Endothelial cell of umbilical vein (primary cell): Measurements from ENCODE around the gene NPAS1. TPM values are rescaled to one million over a fixed set of nuclear protein-coding genes. Genes with fewer than 3 reads are reported as not detected.

Experiments used
- BruUV-seq: library from RNA; stranded (reverse); fragments of 400-500 nt; replicated peaks from 2 replicates; lab custom pipeline; 2021; lab: Mats Ljungman, UMichigan
- CTCF ChIA-PET: fragments of 300-600, 350-600 bp; sonication (Branson Sonifier 250); formaldehyde crosslinking; loops from one replicate; lab custom pipeline; 2021; ENCODE audit warnings: antibody characterized with exemption, inconsistent platforms; lab: Charles Lee
- POLR2A ChIA-PET: fragments of 300-600, 350-600 bp; sonication (Branson Sonifier 250); formaldehyde crosslinking; loops from one replicate; lab custom pipeline; 2021; ENCODE audit warnings: antibody characterized with exemption, inconsistent platforms; lab: Charles Lee
- DNase-seq: peaks from one replicate; pipeline ENCODE4 v3.0.0-alpha.2; 2011; ENCODE audit warnings: low read depth, low spot score
- FAIRE-seq: peaks from 2 replicates; lab custom pipeline; 2011; peaks lifted over from hg19 to GRCh38; lab: Jason Lieb, UNC
- H2AFZ ChIP-seq: 2 replicates; pipeline ENCODE4 v1.6.0; 2012; ENCODE audit warnings: low read depth, low read length, control low read depth, inconsistent platforms
- H3K27ac ChIP-seq: 2 replicates; pipeline ENCODE4 v1.5.1; 2011; ENCODE audit warnings: low read depth, mild to moderate bottlenecking, control low read depth, low read length, moderate library complexity; ENCODE audit not compliant: insufficient read depth
- H3K27me3 ChIP-seq, 2 experiments: 2 replicates each; pipeline versions ENCODE4 v1.6.0 to v1.6.1; 2011; ENCODE audit warnings: low read length in 2 of 2, mixed read lengths in 1 of 2; ENCODE audit not compliant: control insufficient read depth in 2 of 2, insufficient read depth in 2 of 2
- H3K36me3 ChIP-seq, 2 experiments: 2 replicates in 1 of 2; 3 replicates in 1 of 2; pipeline ENCODE4 v1.5.1; 2011; ENCODE audit warnings: low read length in 2 of 2, mild to moderate bottlenecking in 1 of 2, moderate library complexity in 1 of 2; ENCODE audit not compliant: control insufficient read depth in 2 of 2, insufficient read depth in 2 of 2; ENCODE audit errors: extremely low read depth in 1 of 2
- H3K4me1 ChIP-seq: 3 replicates; pipeline ENCODE4 v1.5.1; 2011; ENCODE audit warnings: mild to moderate bottlenecking, low read length; ENCODE audit not compliant: control insufficient read depth, insufficient read depth; ENCODE audit errors: extremely low read depth
- H3K4me2 ChIP-seq: 2 replicates; pipeline ENCODE4 v1.6.1; 2011; ENCODE audit warnings: low read length, control low read depth, mixed read lengths; ENCODE audit not compliant: insufficient read depth
- H3K4me3 ChIP-seq, 3 experiments: fragments of 200-600 bp in 1 of 3; sonication (generic), shearing (Covaris generic) in 1 of 3; replicated peaks in 1 of 3; 2 replicates each; pipeline ENCODE4 v1.5.1; 2011 to 2016; ENCODE audit warnings: control low read depth in 3 of 3, low read length in 3 of 3, mild to moderate bottlenecking in 2 of 3, inconsistent platforms in 1 of 3, low read depth in 1 of 3, moderate library complexity in 1 of 3; ENCODE audit not compliant: insufficient read depth in 1 of 3
- H3K79me2 ChIP-seq: 2 replicates; pipeline ENCODE4 v1.6.0; 2012; ENCODE audit warnings: low read length, inconsistent platforms; ENCODE audit not compliant: control insufficient read depth, insufficient read depth
- H3K9ac ChIP-seq: replicated peaks from 2 replicates; pipeline ENCODE3; 2011; ENCODE audit warnings: low read length, control low read depth; ENCODE audit not compliant: insufficient read depth; ENCODE audit errors: extremely low read depth
- H3K9me1 ChIP-seq: replicated peaks from 3 replicates; pipeline ENCODE4 v1.6.0; 2011; ENCODE audit warnings: mild to moderate bottlenecking, low read length; ENCODE audit not compliant: control insufficient read depth, insufficient read depth; ENCODE audit errors: extremely low read depth
- H3K9me3 ChIP-seq: replicated peaks from 2 replicates; pipeline ENCODE4 v1.5.1; 2012; ENCODE audit warnings: low read length, inconsistent platforms; ENCODE audit not compliant: control insufficient read depth, insufficient read depth
- H4K20me1 ChIP-seq: replicated peaks from 2 replicates; pipeline ENCODE3; 2011; ENCODE audit warnings: mild to moderate bottlenecking, low read length; ENCODE audit not compliant: control insufficient read depth, insufficient read depth; ENCODE audit errors: extremely low read depth
- EZH2 ChIP-seq: IDR thresholded peaks from 2 replicates; pipeline ENCODE4 v1.6.1; 2012; ENCODE audit warnings: borderline replicate concordance, low read depth, mild to moderate bottlenecking, moderate library complexity, low read length, inconsistent platforms; ENCODE audit not compliant: severe bottlenecking
- FOS ChIP-seq: IDR thresholded peaks from 2 replicates; pipeline ENCODE4 v1.6.1; 2011; ENCODE audit warnings: mild to moderate bottlenecking, low read length, moderate library complexity, borderline replicate concordance; ENCODE audit not compliant: insufficient read depth
- GATA2 ChIP-seq: IDR thresholded peaks from 2 replicates; pipeline ENCODE4 v1.7.0; 2011; ENCODE audit warnings: low read depth, mild to moderate bottlenecking, moderate library complexity, mixed read lengths, low read length; ENCODE audit not compliant: insufficient read length, insufficient read depth
- JUN ChIP-seq: IDR thresholded peaks from 2 replicates; pipeline ENCODE4 v1.6.1; 2011; ENCODE audit warnings: borderline replicate concordance, low read depth; ENCODE audit not compliant: insufficient read length, insufficient read depth
- MYC ChIP-seq: IDR thresholded peaks from one replicate; pipeline ENCODE4 v1.6.1; 2011; ENCODE audit warnings: mild to moderate bottlenecking, low read depth, low read length
- POLR2A ChIP-seq: IDR thresholded peaks from 2 replicates; pipeline ENCODE4 v1.6.1; 2012; ENCODE audit warnings: low read depth, mild to moderate bottlenecking, control low read depth, low read length
- POLR2AphosphoS5 ChIP-seq: IDR thresholded peaks from 2 replicates; pipeline ENCODE4 v1.6.1; 2012; ENCODE audit warnings: low read depth, mild to moderate bottlenecking, control low read depth, low read length, moderate library complexity; ENCODE audit not compliant: insufficient read depth
- dilution Hi-C: fragments of 300-500 bp; cut with MboI; formaldehyde crosslinking; loops from one replicate; pipeline ENCODE4 v1.15.0; 2019; ENCODE audit warnings: low sequenced_read_pairs; ENCODE audit not compliant: extremely low pct_ligation_motif_present
- intact Hi-C: fragments of 100-400 bp; cut with micrococcal nuclease; formaldehyde crosslinking; loops from one replicate; pipeline ENCODE4 v1.10.0; 2022
- polyA plus RNA-seq, 4 experiments: library from polyadenylated mRNA; depleted of rRNA in 3 of 4; stranded (reverse) in 3 of 4; unstranded in 1 of 4; fragments of >200 nt; gene quantifications; 2 replicates each; pipeline versions ENCODE4 v1.2.1 to v1.2.3, GENCODE V29; 2011 to 2012; ENCODE audit warnings: missing spikeins in 1 of 4
- total RNA-seq: library from RNA; stranded (reverse); gene quantifications from 2 replicates; pipeline ENCODE4 v1.2.3, GENCODE V29; 2021
- TF ChIP-seq, protein P1 (sequence below), 2 donors: IDR thresholded peaks; 1 replicate in 1 of 2; 2 replicates in 1 of 2; pipeline ENCODE4 v1.5.1; 2011; ENCODE audit warnings: low read length in 2 of 2, mild to moderate bottlenecking in 2 of 2, moderate library complexity in 2 of 2, control low read depth in 1 of 2, inconsistent platforms in 1 of 2, low read depth in 1 of 2; ENCODE audit not compliant: insufficient read depth in 1 of 2; ENCODE audit errors: extremely low read depth in 1 of 2
- TF ChIP-seq, protein P2 (sequence below): IDR thresholded peaks from 2 replicates; pipeline ENCODE4 v1.6.1; 2011; ENCODE audit not compliant: insufficient read depth, insufficient read length

Gene NPAS1
- total and polyA plus RNA-seq, 2 donors (not counting 3 experiments of a cell fraction or from before 2014, with no cell fraction given) = 0.18 to 0.62 TPM

DNA sequence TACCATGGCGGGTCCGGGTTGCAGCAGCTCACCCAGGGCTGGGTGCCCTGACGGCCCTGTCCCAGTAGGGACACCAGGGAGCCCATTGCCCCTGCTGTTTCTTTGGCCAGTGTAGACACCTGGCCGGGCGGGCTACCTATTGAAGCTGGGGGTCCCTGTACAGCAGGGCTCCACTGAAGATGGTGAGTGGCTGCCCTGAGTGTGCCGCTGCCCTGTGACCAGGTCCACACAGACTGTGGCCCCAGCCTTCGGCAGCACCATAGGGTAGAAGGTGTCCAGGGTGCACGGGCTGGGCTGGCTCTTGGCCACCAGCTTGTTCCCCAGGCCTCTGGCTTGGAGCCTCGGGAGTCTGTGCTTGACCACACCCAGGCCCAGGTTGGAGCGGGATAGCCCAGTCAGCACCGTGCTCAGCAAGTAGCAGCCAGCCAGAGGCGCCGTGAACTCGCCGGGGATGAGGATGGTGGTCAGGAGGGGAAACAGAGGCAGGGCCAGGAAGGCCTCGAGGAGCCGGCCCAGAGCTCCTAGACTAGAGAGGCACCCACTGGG, 25.4 kb upstream of the NPAS1 start:
- H3K4me3 ChIP-seq = no peak overlapping the region
- intact Hi-C loops (no loop called here), dilution Hi-C loops (no loop called here)
- no peaks in the 10 kb centered on the region for H4K20me1 ChIP-seq
- DNase-seq (no peak), FAIRE-seq (no peak)
- H3K9ac ChIP-seq = no peak overlapping the region
- CTCF ChIA-PET = interaction anchor here (1.3 to 1.9 kb wide), 2 partner anchors 18 to 138 kb away, joined by 4 to 8 read pairs; no protein-coding TSS in a partner anchor
- H3K27ac ChIP-seq = no peak overlapping the region
- H3K27me3 ChIP-seq = no peaks in the 10 kb centered on the region
- no peaks in the 10 kb centered on the region for H3K9me1 ChIP-seq
- no peak overlapping the region for H3K4me2 ChIP-seq
- no peaks in the 10 kb centered on the region for H3K79me2 ChIP-seq
- peaks cover 0 to 31% of the 10 kb centered on the region in 2 experiments for H3K36me3 ChIP-seq
- peaks cover 11% of the 10 kb centered on the region for H3K4me1 ChIP-seq
- H2AFZ ChIP-seq = no peak overlapping the region
- no TSS peak for BruUV-seq
- no peaks in the 10 kb centered on the region for H3K9me3 ChIP-seq
- no peak for TF ChIP-seq POLR2A
- TF ChIP-seq, protein P1, sequence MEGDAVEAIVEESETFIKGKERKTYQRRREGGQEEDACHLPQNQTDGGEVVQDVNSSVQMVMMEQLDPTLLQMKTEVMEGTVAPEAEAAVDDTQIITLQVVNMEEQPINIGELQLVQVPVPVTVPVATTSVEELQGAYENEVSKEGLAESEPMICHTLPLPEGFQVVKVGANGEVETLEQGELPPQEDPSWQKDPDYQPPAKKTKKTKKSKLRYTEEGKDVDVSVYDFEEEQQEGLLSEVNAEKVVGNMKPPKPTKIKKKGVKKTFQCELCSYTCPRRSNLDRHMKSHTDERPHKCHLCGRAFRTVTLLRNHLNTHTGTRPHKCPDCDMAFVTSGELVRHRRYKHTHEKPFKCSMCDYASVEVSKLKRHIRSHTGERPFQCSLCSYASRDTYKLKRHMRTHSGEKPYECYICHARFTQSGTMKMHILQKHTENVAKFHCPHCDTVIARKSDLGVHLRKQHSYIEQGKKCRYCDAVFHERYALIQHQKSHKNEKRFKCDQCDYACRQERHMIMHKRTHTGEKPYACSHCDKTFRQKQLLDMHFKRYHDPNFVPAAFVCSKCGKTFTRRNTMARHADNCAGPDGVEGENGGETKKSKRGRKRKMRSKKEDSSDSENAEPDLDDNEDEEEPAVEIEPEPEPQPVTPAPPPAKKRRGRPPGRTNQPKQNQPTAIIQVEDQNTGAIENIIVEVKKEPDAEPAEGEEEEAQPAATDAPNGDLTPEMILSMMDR (IDR thresholded peaks at IDR 0.05; ENCODE audit: extremely low read depth in 1 of 2, insufficient read depth in 1 of 2, low read depth in 1 of 2, low read length in 2 of 2) = no peak
- no peak for TF ChIP-seq FOS
- no peak for TF ChIP-seq JUN
- POLR2A ChIA-PET = no interaction called here

DNA sequence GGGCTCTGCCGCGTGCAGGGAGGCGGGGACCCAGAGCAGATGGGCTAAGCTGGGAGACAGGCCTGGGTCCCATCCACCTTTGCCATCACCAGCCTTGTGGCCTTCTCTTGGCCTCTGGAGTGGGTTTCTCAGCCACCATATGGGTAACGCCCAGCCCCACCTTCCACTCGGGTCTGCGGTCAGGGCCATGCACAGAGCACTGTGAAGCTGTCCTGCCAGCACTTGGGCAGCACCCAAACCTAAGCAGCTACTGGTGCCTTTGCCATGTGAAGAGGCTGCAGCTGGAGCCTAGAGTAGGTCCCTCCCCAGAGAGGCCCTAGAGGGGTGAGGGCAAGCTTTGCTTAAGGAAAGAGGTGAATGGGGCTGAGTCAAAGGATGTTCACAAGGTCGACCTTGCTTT, 24.1 kb upstream of the NPAS1 start:
- Histone ChIP-seq H2AFZ (no peak overlapping the region), H3K9ac (no peak overlapping the region), H3K27me3 (no peaks in the 10 kb centered on the region), H3K36me3 (peaks cover 0 to 39% of the 10 kb centered on the region in 2 experiments), H3K27ac (no peak overlapping the region), H3K9me3 (no peaks in the 10 kb centered on the region), H3K9me1 (no peaks in the 10 kb centered on the region), H4K20me1 (no peaks in the 10 kb centered on the region), H3K4me2 (no peak overlapping the region), H3K4me3 (no peak overlapping the region), H3K4me1 (peaks cover 11% of the 10 kb centered on the region), H3K79me2 (no peaks in the 10 kb centered on the region)
- CTCF ChIA-PET = interaction anchor here (0.6 to 2.2 kb wide), 3 partner anchors 17 to 139 kb away, joined by 3 to 11 read pairs (median 8); no protein-coding TSS in a partner anchor
- FAIRE-seq (no peak), DNase-seq (no peak)
- dilution Hi-C loops (no loop called here), intact Hi-C loops (no loop called here)
- TF ChIP-seq POLR2AphosphoS5 (no peak), JUN (no peak), POLR2A (no peak), EZH2 (no peak), MYC (no peak), GATA2 (no peak), FOS (no peak)
- TF ChIP-seq, protein P2, sequence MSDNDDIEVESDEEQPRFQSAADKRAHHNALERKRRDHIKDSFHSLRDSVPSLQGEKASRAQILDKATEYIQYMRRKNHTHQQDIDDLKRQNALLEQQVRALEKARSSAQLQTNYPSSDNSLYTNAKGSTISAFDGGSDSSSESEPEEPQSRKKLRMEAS = no peak
- TF ChIP-seq, protein P1 (IDR thresholded peaks at IDR 0.05; ENCODE audit: extremely low read depth in 1 of 2, insufficient read depth in 1 of 2, low read depth in 1 of 2, low read length in 2 of 2) = no peak
- POLR2A ChIA-PET = no interaction called here
- no TSS peak for BruUV-seq
